K562 (cell line): ENCODE measurements around the gene NALCN. TPM values are rescaled to one million over a fixed set of nuclear protein-coding genes. Genes with fewer than 3 reads are reported as not detected.

Experiments
- ATAC-seq: fragments of 200-7000 bp; cut with Tn5 transposase; 3 replicates; pipeline ENCODE4 v1.9.1; 2020; ENCODE audit warnings: moderate library complexity
- BruUV-seq: library from RNA; stranded (reverse); fragments of 400-500 nt; replicated peaks from 2 replicates; lab custom pipeline; 2021; lab: Mats Ljungman, UMichigan
- CTCF ChIA-PET: fragments of 300-600 bp; formaldehyde crosslinking; extraction: SDS; loops from one replicate; lab custom pipeline; 2021; ENCODE audit warnings: low intra/inter-chr PET ratio; lab: Yijun Ruan, JAX
- POLR2A ChIA-PET: fragments of 300-600, 350-650 bp; sonication (Branson Sonifier 250); formaldehyde crosslinking; extraction: SDS; loops from one replicate; lab custom pipeline; 2021; ENCODE audit warnings: antibody characterized with exemption, inconsistent platforms; lab: Yijun Ruan, JAX
- DNase-seq, 4 experiments: peaks; one replicate each; pipeline versions ENCODE4 v3.0.0 to v3.0.0-alpha.2; 2011 to 2018; ENCODE audit warnings: low spot score in 3 of 4, mixed read lengths in 3 of 4; ENCODE audit errors: extremely low read depth in 1 of 4
- FAIRE-seq: peaks from 2 replicates; lab custom pipeline; 2011; peaks lifted over from hg19 to GRCh38; lab: Jason Lieb, UNC
- H2AFZ ChIP-seq: 2 replicates; pipeline ENCODE4 v1.6.0; 2011; ENCODE audit warnings: low read depth, low read length, control low read depth, inconsistent platforms
- H3K27ac ChIP-seq: fragments of 200-600 bp; 3 replicates; pipeline ENCODE4 v1.8.0; 2011; ENCODE audit warnings: low read depth, mild to moderate bottlenecking, control low read depth, inconsistent platforms, low read length, moderate library complexity, mixed read lengths; ENCODE audit errors: extremely low read depth
- H3K27me3 ChIP-seq, 2 experiments: fragments of 300-600 bp in 1 of 2; 2 replicates in 1 of 2; 3 replicates in 1 of 2; pipeline versions ENCODE4 v1.6.0 to v1.8.0; 2011; ENCODE audit warnings: inconsistent platforms in 2 of 2, low read length in 2 of 2, mild to moderate bottlenecking in 1 of 2, mixed read lengths in 1 of 2, moderate library complexity in 1 of 2; ENCODE audit not compliant: control insufficient read depth in 2 of 2, insufficient read depth in 2 of 2
- H3K36me3 ChIP-seq: fragments of 300-600 bp; 3 replicates; pipeline ENCODE4 v1.8.0; 2011; ENCODE audit warnings: mild to moderate bottlenecking, low read length, inconsistent platforms; ENCODE audit not compliant: control insufficient read depth, insufficient read depth
- H3K4me1 ChIP-seq, 2 experiments: fragments of 200-600 bp in 1 of 2; replicated peaks in 1 of 2; 2 replicates in 1 of 2; 3 replicates in 1 of 2; pipeline versions ENCODE4 v1.5.1 to v1.8.0; 2011; ENCODE audit warnings: inconsistent platforms in 2 of 2, low read length in 2 of 2, mild to moderate bottlenecking in 1 of 2, mixed read lengths in 1 of 2, moderate library complexity in 1 of 2; ENCODE audit not compliant: control insufficient read depth in 2 of 2, insufficient read depth in 2 of 2
- H3K4me2 ChIP-seq: 2 replicates; pipeline ENCODE4 v1.6.1; 2011; ENCODE audit warnings: low read length, control low read depth, inconsistent platforms, mixed read lengths; ENCODE audit not compliant: insufficient read depth
- H3K4me3 ChIP-seq: fragments of 200-600 bp; sonication (generic), shearing (Covaris generic); 2 replicates; pipeline ENCODE4 v1.5.1; 2016; ENCODE audit warnings: control low read depth, inconsistent platforms
- H3K79me2 ChIP-seq: fragments of 200-600 bp; 3 replicates; pipeline ENCODE4 v1.8.0; 2011; ENCODE audit warnings: low read length, inconsistent platforms; ENCODE audit not compliant: control insufficient read depth, insufficient read depth
- H3K9ac ChIP-seq, 2 experiments: 2 replicates each; pipeline versions ENCODE4 v1.6.0 to v1.6.1; 2011; ENCODE audit warnings: low read depth in 2 of 2, low read length in 2 of 2, control low read depth in 1 of 2, inconsistent platforms in 1 of 2, mild to moderate bottlenecking in 1 of 2, mixed read lengths in 1 of 2; ENCODE audit not compliant: insufficient read depth in 1 of 2
- H3K9me1 ChIP-seq: one replicate; pipeline ENCODE4 v1.6.0; 2011; ENCODE audit warnings: inconsistent platforms, mild to moderate bottlenecking, low read length, moderate library complexity; ENCODE audit not compliant: control insufficient read depth, insufficient read depth
- H3K9me3 ChIP-seq: replicated peaks from 2 replicates; pipeline ENCODE4 v1.5.1; 2011; ENCODE audit warnings: low read depth, low read length, inconsistent platforms; ENCODE audit not compliant: control insufficient read depth, insufficient read depth
- H4K20me1 ChIP-seq: replicated peaks from 2 replicates; pipeline ENCODE4 v1.6.1; 2011; ENCODE audit warnings: low read length, inconsistent platforms, mixed read lengths; ENCODE audit not compliant: control insufficient read depth, insufficient read depth
- JUNB ChIP-seq: fragments of 450-650 bp; formaldehyde crosslinking; conservative IDR thresholded peaks from 2 replicates; pipeline ENCODE4 v1.4.0; 2020; ENCODE audit warnings: mild to moderate bottlenecking
- ZHX1 ChIP-seq: fragments of 150-350 bp; conservative IDR thresholded peaks from 2 replicates; pipeline ENCODE4 v1.6.1; 2014; ENCODE audit warnings: low read length
- WGBS: fragments of 100-300 bp; shearing (Covaris generic); methylation state at CpG from one replicate; pipeline ENCODE4 v1.1.6; 2016; ENCODE audit warnings: low coverage, mixed read lengths; ENCODE audit not compliant: insufficient coverage; ENCODE audit errors: missing lambda C conversion rate; 5-methylcytosine and 5-hydroxymethylcytosine counted together
- in situ Hi-C: fragments of 300-500 bp; cut with MboI; formaldehyde crosslinking; loops from 4 replicates; pipeline ENCODE4 v1.15.0; 2018; ENCODE audit warnings: inconsistent platforms, mixed read lengths
- intact Hi-C: fragments of 100-400 bp; cut with micrococcal nuclease; formaldehyde crosslinking; loops from 2 replicates; pipeline ENCODE4 v1.14.2; 2022
- polyA plus RNA-seq, 8 experiments: library from polyadenylated mRNA; depleted of rRNA in 4 of 8; stranded (reverse) in 5 of 8; unstranded in 3 of 8; fragments of >200 nt; fragmentation: Nextera tagmentation in 2 of 8; fragmentation: Illumina TruSeq in 1 of 8; extraction: Ambion mirVana in 2 of 8; extraction: Trizol in 1 of 8; gene quantifications; 2 replicates each; pipeline versions ENCODE4 v1.2.1 to v1.2.3, GENCODE V29; 2011 to 2014; ENCODE audit warnings: inconsistent platforms in 1 of 8, missing spikeins in 1 of 8
- total RNA-seq, 7 experiments: library from RNA; depleted of rRNA in 6 of 7; stranded (reverse); fragments of >200 nt in 6 of 7; fragmentation: Illumina TruSeq in 2 of 7; extraction: Trizol in 2 of 7; gene quantifications; 2 replicates each; pipeline versions ENCODE4 v1.2.1 to v1.2.3, GENCODE V29; 2011 to 2021; ENCODE audit warnings: low replicate concordance in 1 of 7
- TF ChIP-seq, protein P1 (sequence below): fragments of 450-650 bp; IDR thresholded peaks from 2 replicates; pipeline ENCODE4 v1.6.1; 2017; ENCODE audit warnings: mild to moderate bottlenecking, moderate library complexity
- TF ChIP-seq, protein P2 (sequence below): fragments of 250-450 bp; sonication (Bioruptor Pico); IDR thresholded peaks from 2 replicates; pipeline ENCODE4 v1.8.0; 2022; ENCODE audit warnings: inconsistent platforms

Gene NALCN
- total and polyA plus RNA-seq, 9 of the 15 experiments (the other 6 are each of a cell fraction or from before 2014, with no cell fraction given), result not detected

- FAIRE-seq, result no peak
- in situ Hi-C loops, result loop anchor here (25.0 kb wide), 1 partner anchor 561 kb away; no protein-coding TSS in a partner anchor
- CTCF ChIA-PET, result no interaction called here
Observed at GRCh38 chr13:101123028-101123427, 293.3 kb downstream of the NALCN start.

More at GRCh38 chr13:101123028-101123427, 293.3 kb downstream of the NALCN start:
- no peak overlapping the region for H3K27ac ChIP-seq
- TF ChIP-seq, protein P1, sequence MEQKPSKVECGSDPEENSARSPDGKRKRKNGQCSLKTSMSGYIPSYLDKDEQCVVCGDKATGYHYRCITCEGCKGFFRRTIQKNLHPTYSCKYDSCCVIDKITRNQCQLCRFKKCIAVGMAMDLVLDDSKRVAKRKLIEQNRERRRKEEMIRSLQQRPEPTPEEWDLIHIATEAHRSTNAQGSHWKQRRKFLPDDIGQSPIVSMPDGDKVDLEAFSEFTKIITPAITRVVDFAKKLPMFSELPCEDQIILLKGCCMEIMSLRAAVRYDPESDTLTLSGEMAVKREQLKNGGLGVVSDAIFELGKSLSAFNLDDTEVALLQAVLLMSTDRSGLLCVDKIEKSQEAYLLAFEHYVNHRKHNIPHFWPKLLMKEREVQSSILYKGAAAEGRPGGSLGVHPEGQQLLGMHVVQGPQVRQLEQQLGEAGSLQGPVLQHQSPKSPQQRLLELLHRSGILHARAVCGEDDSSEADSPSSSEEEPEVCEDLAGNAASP, result no peak
- TF ChIP-seq JUNB (CRISPR knock-in tag), result no peak
- TF ChIP-seq, protein P2, sequence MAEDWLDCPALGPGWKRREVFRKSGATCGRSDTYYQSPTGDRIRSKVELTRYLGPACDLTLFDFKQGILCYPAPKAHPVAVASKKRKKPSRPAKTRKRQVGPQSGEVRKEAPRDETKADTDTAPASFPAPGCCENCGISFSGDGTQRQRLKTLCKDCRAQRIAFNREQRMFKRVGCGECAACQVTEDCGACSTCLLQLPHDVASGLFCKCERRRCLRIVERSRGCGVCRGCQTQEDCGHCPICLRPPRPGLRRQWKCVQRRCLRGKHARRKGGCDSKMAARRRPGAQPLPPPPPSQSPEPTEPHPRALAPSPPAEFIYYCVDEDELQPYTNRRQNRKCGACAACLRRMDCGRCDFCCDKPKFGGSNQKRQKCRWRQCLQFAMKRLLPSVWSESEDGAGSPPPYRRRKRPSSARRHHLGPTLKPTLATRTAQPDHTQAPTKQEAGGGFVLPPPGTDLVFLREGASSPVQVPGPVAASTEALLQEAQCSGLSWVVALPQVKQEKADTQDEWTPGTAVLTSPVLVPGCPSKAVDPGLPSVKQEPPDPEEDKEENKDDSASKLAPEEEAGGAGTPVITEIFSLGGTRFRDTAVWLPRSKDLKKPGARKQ, result no peak
- TF ChIP-seq ZHX1, result no peak
- no peak for ATAC-seq
- no peak for DNase-seq
- H4K20me1 ChIP-seq, result no peaks in the 10 kb centered on the region
- H3K79me2 ChIP-seq, result no peaks in the 10 kb centered on the region
- no peak overlapping the region for H2AFZ ChIP-seq
- H3K9me3 ChIP-seq, result no peaks in the 10 kb centered on the region
- intact Hi-C loops, result loop anchor here (10.0 kb wide), 1 partner anchor 398 kb away; no protein-coding TSS in a partner anchor
- no peak overlapping the region for H3K4me3 ChIP-seq
- H3K9me1 ChIP-seq, result no peaks in the 10 kb centered on the region
- H3K4me2 ChIP-seq, result no peak overlapping the region
- 0% methylated on average over 1 of the region's 1 CpG for WGBS
- H3K9ac ChIP-seq, result no peak overlapping the region
- POLR2A ChIA-PET, result no interaction called here
- no peaks in the 10 kb centered on the region for H3K4me1 ChIP-seq
- BruUV-seq, result no TSS peak
- no peaks in the 10 kb centered on the region for H3K27me3 ChIP-seq
- H3K36me3 ChIP-seq, result no peaks in the 10 kb centered on the region
